Heart left ventricle (tissue), 13 donors: Measurements from ENCODE around the gene PINK1.

ENCODE experiments used
- CTCF ChIP-seq, 12 donors: fragments of 200-600 bp; sonication (generic) in 4 of 12; IDR thresholded peaks; one replicate each; pipeline versions ENCODE4 v1.5.0 to v1.8.0; 2018 to 2022; ENCODE audit warnings: antibody characterized with exemption in 12 of 12, mild to moderate bottlenecking in 5 of 12
- POLR2A ChIP-seq, 2 donors: fragments of 450-650 bp; IDR thresholded peaks; one replicate each; pipeline ENCODE4 v1.6.1; 2017; ENCODE audit warnings: antibody characterized with exemption in 2 of 2, mild to moderate bottlenecking in 2 of 2, moderate library complexity in 2 of 2
- donor health status: ischemic (EF 13 %, LVEDD 7.1; RV severe dilation, severe dysfunction).
- donor health status: DM: no; HTN: yes; CAD: no.
- donor health status: DM: no; HTN: no; CAD: no.
- donor health status: ischemic (EF 25% LVEDD 6.9; RV normal size, moderate dysfunction).
- donor health status: ischemic (EF 25% LVEDD 5.7; RV mildly dilated, moderate dysfunction).
- donor health status: ischemic (EF 35%, LVEDD 5.7; RV mildly dilated, moderate dysfunction).
- donor health status: nonischemic (EF 11% LVEDD 7.7; RV severe dilation, severe dysfunction).
- donor health status: DM: yes; HTN: yes; CAD: no.
- donor health status: PGD.
- donor health status: ischemic (EF 29% LVEDD 5.4; RV normal size, mild dysfunction).
- donor health status: nonischemic (EF 23%, LVEDD 6.1; RV moderate dilation, normal function).

GRCh38 chr1:20630729-20631128, 2.5 kb upstream of the PINK1 start:
- TF ChIP-seq CTCF (IDR thresholded peaks at IDR 0.05) (no peak), POLR2A (IDR thresholded peaks at IDR 0.05) (no peak)
